SK-N-SH treated with all-trans-retinoic acid at 6 μM for 48 hours (cell line): ENCODE data around the gene ARHGAP30.

Experiments
- ARNTL ChIP-seq: fragments of 450-650 bp; formaldehyde crosslinking; IDR thresholded peaks from 2 replicates; pipeline ENCODE4 v1.5.0; 2020; ENCODE audit warnings: low read depth, mild to moderate bottlenecking, moderate library complexity, borderline replicate concordance
- ESRRG ChIP-seq: fragments of 250-450 bp; sonication (Bioruptor Pico); IDR thresholded peaks from 2 replicates; pipeline ENCODE4 v1.6.1; 2021; ENCODE audit warnings: mild to moderate bottlenecking
- PPARA ChIP-seq: fragments of 250-450 bp; sonication (Bioruptor Pico); IDR thresholded peaks from 2 replicates; pipeline ENCODE4 v1.5.0; 2020; ENCODE audit warnings: mild to moderate bottlenecking, borderline replicate concordance
- RARB ChIP-seq: fragments of 250-450 bp; sonication (Bioruptor Pico); IDR thresholded peaks from 2 replicates; pipeline ENCODE4 v1.8.0; 2021; ENCODE audit warnings: mild to moderate bottlenecking, moderate library complexity
- SNAI2 ChIP-seq: fragments of 250-450 bp; sonication (Bioruptor Pico); IDR thresholded peaks from 2 replicates; pipeline ENCODE4 v1.5.0; 2020; ENCODE audit warnings: mild to moderate bottlenecking, moderate library complexity
- ZC3H10 ChIP-seq: fragments of 250-450 bp; sonication (Bioruptor Pico); IDR thresholded peaks from 2 replicates; pipeline ENCODE4 v1.5.1; 2021; ENCODE audit warnings: mild to moderate bottlenecking, moderate library complexity
- ZFP30 ChIP-seq: fragments of 450-650 bp; formaldehyde crosslinking; IDR thresholded peaks from 2 replicates; pipeline ENCODE4 v1.5.0; 2022; ENCODE audit warnings: mild to moderate bottlenecking, moderate library complexity
- ZNF565 ChIP-seq: fragments of 450-650 bp; formaldehyde crosslinking; conservative IDR thresholded peaks from 2 replicates; pipeline ENCODE4 v1.5.0; 2020; ENCODE audit warnings: low read depth, mild to moderate bottlenecking, moderate library complexity
- ZNF70 ChIP-seq: fragments of 450-650 bp; formaldehyde crosslinking; IDR thresholded peaks from 2 replicates; pipeline ENCODE4 v1.5.0; 2020; ENCODE audit warnings: mild to moderate bottlenecking, moderate library complexity
- TF ChIP-seq, protein P1 (sequence below): fragments of 250-450 bp; sonication (Bioruptor Pico); IDR thresholded peaks from 2 replicates; pipeline ENCODE4 v1.8.0; 2020; ENCODE audit warnings: mild to moderate bottlenecking, moderate library complexity, borderline replicate concordance
- TF ChIP-seq, protein P2 (sequence below): fragments of 250-450 bp; sonication (Bioruptor Pico); IDR thresholded peaks from 2 replicates; pipeline ENCODE4 v1.5.1; 2020; ENCODE audit warnings: low read depth, mild to moderate bottlenecking, moderate library complexity
- TF ChIP-seq, protein P3 (sequence below): fragments of 250-450 bp; sonication (Bioruptor Pico); IDR thresholded peaks from 2 replicates; pipeline ENCODE4 v1.5.1; 2021; ENCODE audit warnings: mild to moderate bottlenecking, moderate library complexity

DNA sequence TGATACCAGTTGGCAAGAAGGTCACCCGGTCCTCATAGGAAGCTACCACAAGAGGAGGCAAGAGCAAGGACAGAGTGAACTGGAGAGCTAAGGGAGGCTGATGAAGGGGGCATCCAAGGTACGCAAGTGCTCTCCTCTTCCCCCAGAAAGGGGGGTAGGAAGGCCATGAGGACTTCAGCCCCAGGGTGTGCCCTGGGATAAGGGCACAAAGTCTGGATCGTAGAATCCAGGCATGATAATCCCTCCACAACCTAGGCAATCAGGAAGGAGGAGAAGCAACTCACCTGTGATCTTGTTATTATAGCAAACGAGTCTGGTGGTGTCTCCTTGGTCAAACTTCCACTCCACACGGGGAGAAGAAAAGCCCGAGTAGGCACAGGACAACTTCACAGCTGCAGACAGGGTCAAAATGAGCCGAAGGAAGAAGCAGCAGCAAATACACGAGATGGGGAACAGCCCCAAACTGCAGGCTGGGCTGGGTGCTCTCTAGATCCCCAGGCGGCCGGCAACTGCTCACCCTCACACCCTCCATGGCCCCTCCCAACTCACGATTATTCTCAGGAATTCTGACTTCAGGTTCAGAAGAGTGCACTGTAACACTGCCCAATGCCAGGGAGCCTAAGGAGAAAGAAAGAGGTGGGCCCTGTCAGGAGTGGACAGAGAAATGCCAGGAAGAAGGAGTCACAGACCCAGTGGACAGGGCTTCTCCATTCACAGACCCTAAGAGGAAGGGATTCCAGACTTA, 68.8 kb downstream of the ARHGAP30 start:
- TF ChIP-seq, protein P1, sequence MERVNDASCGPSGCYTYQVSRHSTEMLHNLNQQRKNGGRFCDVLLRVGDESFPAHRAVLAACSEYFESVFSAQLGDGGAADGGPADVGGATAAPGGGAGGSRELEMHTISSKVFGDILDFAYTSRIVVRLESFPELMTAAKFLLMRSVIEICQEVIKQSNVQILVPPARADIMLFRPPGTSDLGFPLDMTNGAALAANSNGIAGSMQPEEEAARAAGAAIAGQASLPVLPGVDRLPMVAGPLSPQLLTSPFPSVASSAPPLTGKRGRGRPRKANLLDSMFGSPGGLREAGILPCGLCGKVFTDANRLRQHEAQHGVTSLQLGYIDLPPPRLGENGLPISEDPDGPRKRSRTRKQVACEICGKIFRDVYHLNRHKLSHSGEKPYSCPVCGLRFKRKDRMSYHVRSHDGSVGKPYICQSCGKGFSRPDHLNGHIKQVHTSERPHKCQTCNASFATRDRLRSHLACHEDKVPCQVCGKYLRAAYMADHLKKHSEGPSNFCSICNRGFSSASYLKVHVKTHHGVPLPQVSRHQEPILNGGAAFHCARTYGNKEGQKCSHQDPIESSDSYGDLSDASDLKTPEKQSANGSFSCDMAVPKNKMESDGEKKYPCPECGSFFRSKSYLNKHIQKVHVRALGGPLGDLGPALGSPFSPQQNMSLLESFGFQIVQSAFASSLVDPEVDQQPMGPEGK (CRISPR knock-in tag) = no peak
- TF ChIP-seq ARNTL (CRISPR knock-in tag) (no peak), ZC3H10 (CRISPR knock-in tag) (no peak), ZFP30 (CRISPR knock-in tag) (no peak), PPARA (CRISPR knock-in tag) (no peak), SNAI2 (CRISPR knock-in tag) (no peak), ZNF70 (CRISPR knock-in tag) (no peak), ZNF565 (CRISPR knock-in tag) (no peak), RARB (CRISPR knock-in tag) (no peak), ESRRG (CRISPR knock-in tag) (no peak)
- TF ChIP-seq, protein P2, sequence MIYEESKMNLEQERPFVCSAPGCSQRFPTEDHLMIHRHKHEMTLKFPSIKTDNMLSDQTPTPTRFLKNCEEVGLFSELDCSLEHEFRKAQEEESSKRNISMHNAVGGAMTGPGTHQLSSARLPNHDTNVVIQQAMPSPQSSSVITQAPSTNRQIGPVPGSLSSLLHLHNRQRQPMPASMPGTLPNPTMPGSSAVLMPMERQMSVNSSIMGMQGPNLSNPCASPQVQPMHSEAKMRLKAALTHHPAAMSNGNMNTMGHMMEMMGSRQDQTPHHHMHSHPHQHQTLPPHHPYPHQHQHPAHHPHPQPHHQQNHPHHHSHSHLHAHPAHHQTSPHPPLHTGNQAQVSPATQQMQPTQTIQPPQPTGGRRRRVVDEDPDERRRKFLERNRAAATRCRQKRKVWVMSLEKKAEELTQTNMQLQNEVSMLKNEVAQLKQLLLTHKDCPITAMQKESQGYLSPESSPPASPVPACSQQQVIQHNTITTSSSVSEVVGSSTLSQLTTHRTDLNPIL (CRISPR knock-in tag) = no peak
- TF ChIP-seq, protein P3, sequence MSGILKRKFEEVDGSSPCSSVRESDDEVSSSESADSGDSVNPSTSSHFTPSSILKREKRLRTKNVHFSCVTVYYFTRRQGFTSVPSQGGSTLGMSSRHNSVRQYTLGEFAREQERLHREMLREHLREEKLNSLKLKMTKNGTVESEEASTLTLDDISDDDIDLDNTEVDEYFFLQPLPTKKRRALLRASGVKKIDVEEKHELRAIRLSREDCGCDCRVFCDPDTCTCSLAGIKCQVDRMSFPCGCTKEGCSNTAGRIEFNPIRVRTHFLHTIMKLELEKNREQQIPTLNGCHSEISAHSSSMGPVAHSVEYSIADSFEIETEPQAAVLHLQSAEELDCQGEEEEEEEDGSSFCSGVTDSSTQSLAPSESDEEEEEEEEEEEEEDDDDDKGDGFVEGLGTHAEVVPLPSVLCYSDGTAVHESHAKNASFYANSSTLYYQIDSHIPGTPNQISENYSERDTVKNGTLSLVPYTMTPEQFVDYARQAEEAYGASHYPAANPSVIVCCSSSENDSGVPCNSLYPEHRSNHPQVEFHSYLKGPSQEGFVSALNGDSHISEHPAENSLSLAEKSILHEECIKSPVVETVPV (CRISPR knock-in tag) = no peak
